GM23248 (cell line): ENCODE measurements around the gene IL1R1.

Experiments
- EZH2 ChIP-seq: fragments of 200-600 bp; sonication (generic); IDR thresholded peaks from 2 replicates; pipeline ENCODE4 v1.6.1; 2018; ENCODE audit warnings: antibody characterized with exemption, mild to moderate bottlenecking; ENCODE audit not compliant: insufficient read depth, poor library complexity, severe bottlenecking
- EZH2phosphoT487 ChIP-seq: fragments of 200-600 bp; sonication (generic); IDR thresholded peaks from 2 replicates; pipeline ENCODE4 v1.6.1; 2018; ENCODE audit warnings: antibody characterized with exemption, moderate library complexity, mild to moderate bottlenecking, low read depth; ENCODE audit not compliant: insufficient read depth

DNA sequence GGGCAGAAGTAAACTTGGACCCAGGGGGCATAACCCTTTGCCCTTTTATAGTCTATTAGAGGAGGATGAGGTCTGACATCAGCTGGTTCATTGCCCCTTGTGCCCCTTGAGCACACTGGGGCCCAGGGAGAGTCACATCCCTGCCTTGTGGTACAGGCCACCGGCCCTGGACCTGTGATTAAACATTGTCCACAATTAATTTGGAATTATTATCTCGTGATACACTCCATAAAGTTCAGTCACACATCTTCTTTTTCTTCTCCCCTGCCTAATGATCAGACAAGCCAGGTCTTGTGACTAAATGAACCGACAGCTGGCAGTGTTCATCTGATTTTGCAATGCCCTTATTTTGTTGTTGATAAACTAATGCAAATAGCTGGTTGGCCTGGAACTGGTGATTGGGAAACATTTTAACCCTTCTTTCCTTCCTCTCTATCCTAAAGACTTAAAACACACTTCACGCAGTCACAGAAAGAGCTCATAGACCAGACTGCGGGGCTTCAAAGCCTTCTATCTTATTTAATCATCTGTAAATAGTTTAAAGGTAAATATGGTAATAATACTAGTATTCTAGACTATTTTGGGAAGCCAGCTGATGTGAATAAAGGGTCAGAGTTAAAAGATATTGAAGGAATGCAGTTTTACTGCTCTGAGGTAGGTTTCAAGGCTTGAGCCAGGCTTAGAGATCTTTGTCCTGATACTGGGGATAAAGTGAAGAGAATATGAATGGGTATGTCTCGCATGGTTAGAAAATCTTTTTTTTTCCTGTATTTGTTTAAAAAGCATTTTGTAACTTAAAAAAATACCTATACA lies 13.4 kb downstream of the IL1R1 start:
- TF ChIP-seq EZH2, result no peak
- TF ChIP-seq EZH2phosphoT487, result no peak
